ENCODE results near the gene ODR4.

GRCh38 chr1:186327331-186327730, 48.3 kb upstream of the ODR4 start:
- TF ChIP-seq CTCF (IDR thresholded peaks at IDR 0.05): no peak
- TF ChIP-seq POLR2A (IDR thresholded peaks at IDR 0.05): no peak

Measured in breast epithelium (tissue), 3 donors.